Upper lobe of right lung (tissue), 1 donor: ENCODE results near the gene MYL4. TPM values are rescaled to one million over a fixed set of nuclear protein-coding genes. Genes with fewer than 3 reads are reported as not detected.

Source experiments
- ATAC-seq: fragments of 200-7000 bp; cut with Tn5 transposase; one replicate; pipeline ENCODE4 v1.9.1; 2020; ENCODE audit warnings: mild to moderate bottlenecking, moderate library complexity
- DNase-seq: peaks from one replicate; pipeline ENCODE4 v3.0.0-alpha.2; 2020
- H3K27ac ChIP-seq: fragments of 200-600 bp; one replicate; pipeline ENCODE4 v1.8.0; 2022
- H3K27me3 ChIP-seq: fragments of 200-600 bp; one replicate; pipeline ENCODE4 v1.8.0; 2022; ENCODE audit warnings: mild to moderate bottlenecking
- H3K36me3 ChIP-seq: fragments of 200-600 bp; one replicate; pipeline ENCODE4 v1.8.0; 2022
- H3K4me1 ChIP-seq: fragments of 200-600 bp; one replicate; pipeline ENCODE4 v1.8.0; 2022
- H3K4me3 ChIP-seq: fragments of 200-600 bp; one replicate; pipeline ENCODE4 v1.8.0; 2022; ENCODE audit warnings: mild to moderate bottlenecking
- H3K9me3 ChIP-seq: fragments of 200-600 bp; one replicate; pipeline ENCODE4 v1.8.0; 2022
- intact Hi-C: fragments of 100-400 bp; cut with DNase I; formaldehyde crosslinking; loops from one replicate; pipeline ENCODE4 v1.11.0; 2022
- total RNA-seq: library from RNA; stranded (reverse); fragmentation: NEBNext Ultra II Directional; extraction: Animal tissue kit (Norgen Biotek cat#: 25700); gene quantifications from one replicate; pipeline ENCODE4 v1.2.1, GENCODE V29; 2021
- TF ChIP-seq, protein P1 (sequence below): fragments of 200-600 bp; IDR thresholded peaks from one replicate; pipeline ENCODE4 v1.8.0; 2022; ENCODE audit warnings: antibody characterized with exemption
- donor health status: DM: no; HTN: yes; CAD: no; lungs with severe emphysema.

The MYL4 gene
- total RNA-seq, 1 donor from 2014 or later, result 2.2 TPM

- DNase-seq, result peak; percentile 86
- H3K36me3 ChIP-seq, result no peaks in the 10 kb centered on the region
- H3K4me3 ChIP-seq, result peak within 1 kb of the TSS; percentile 64
- peak; percentile 93 for ATAC-seq
- intact Hi-C loops, result no loop called here
- peaks cover 9% of the 10 kb centered on the region for H3K4me1 ChIP-seq
- TF ChIP-seq, protein P1, sequence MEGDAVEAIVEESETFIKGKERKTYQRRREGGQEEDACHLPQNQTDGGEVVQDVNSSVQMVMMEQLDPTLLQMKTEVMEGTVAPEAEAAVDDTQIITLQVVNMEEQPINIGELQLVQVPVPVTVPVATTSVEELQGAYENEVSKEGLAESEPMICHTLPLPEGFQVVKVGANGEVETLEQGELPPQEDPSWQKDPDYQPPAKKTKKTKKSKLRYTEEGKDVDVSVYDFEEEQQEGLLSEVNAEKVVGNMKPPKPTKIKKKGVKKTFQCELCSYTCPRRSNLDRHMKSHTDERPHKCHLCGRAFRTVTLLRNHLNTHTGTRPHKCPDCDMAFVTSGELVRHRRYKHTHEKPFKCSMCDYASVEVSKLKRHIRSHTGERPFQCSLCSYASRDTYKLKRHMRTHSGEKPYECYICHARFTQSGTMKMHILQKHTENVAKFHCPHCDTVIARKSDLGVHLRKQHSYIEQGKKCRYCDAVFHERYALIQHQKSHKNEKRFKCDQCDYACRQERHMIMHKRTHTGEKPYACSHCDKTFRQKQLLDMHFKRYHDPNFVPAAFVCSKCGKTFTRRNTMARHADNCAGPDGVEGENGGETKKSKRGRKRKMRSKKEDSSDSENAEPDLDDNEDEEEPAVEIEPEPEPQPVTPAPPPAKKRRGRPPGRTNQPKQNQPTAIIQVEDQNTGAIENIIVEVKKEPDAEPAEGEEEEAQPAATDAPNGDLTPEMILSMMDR, result peak; percentile 40
- peaks cover 12% of the 10 kb centered on the region for H3K27me3 ChIP-seq
- no peaks in the 10 kb centered on the region for H3K9me3 ChIP-seq
- no peak within 1 kb of the TSS for H3K27ac ChIP-seq
Measured at GRCh38 chr17:47253541-47254402, 44.6 kb downstream of the MYL4 start, which contains the start of gene ITGB3. Gene ITGB3, plus strand, starts transcription at chr17:47253827. Its CDS starts 35 bp downstream, at chr17:47253862.

GRCh38 chr17:47254403-47254943, 45.3 kb downstream of the MYL4 start:
- H3K27me3 ChIP-seq, result peaks cover 12% of the 10 kb centered on the region
- no peaks in the 10 kb centered on the region for H3K36me3 ChIP-seq
- TF ChIP-seq, protein P1, result no peak
- intact Hi-C loops, result no loop called here
- H3K27ac ChIP-seq, result no peak overlapping the region
- no peak for ATAC-seq
- peak overlapping the region; percentile 64 for H3K4me3 ChIP-seq
- DNase-seq, result no peak
- peaks cover 9% of the 10 kb centered on the region for H3K4me1 ChIP-seq
- H3K9me3 ChIP-seq, result no peaks in the 10 kb centered on the region

- DNase-seq (no peak), ATAC-seq (peak; percentile 10)
- no peaks in the 10 kb centered on the region for H3K36me3 ChIP-seq
- H3K4me1 ChIP-seq, result peaks cover 9% of the 10 kb centered on the region
- no peaks in the 10 kb centered on the region for H3K9me3 ChIP-seq
- no peak overlapping the region for H3K4me3 ChIP-seq
- H3K27me3 ChIP-seq, result peaks cover 12% of the 10 kb centered on the region
- TF ChIP-seq, protein P1, result no peak
- intact Hi-C loops, result no loop called here
- H3K27ac ChIP-seq, result no peak overlapping the region
Measured at GRCh38 chr17:47257651-47258339, 48.6 kb downstream of the MYL4 start.

DNA sequence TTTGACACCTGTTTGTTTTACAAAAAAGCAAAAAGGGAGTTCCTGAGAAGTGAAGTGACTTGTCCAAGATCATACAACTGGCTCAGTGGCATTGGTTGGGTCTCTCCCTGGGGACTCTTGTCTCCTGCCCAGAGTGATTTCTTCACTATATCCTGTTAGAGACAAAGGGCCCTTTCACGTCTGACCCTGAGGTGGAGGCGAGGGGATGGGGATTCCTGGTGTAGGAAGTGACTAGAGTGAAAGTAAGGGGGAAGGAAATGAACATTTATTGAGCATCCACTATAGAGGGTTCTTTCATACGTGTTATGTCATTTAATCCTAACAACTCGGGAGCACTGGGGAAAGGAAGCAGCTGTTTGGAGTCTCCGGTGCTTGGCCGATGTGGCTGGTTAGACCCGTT, 53.4 kb downstream of the MYL4 start:
- TF ChIP-seq, protein P1, result no peak
- H3K27me3 ChIP-seq, result no peaks in the 10 kb centered on the region
- H3K4me1 ChIP-seq, result no peaks in the 10 kb centered on the region
- no peaks in the 10 kb centered on the region for H3K36me3 ChIP-seq
- intact Hi-C loops, result no loop called here
- H3K27ac ChIP-seq, result no peak overlapping the region
- DNase-seq (no peak), ATAC-seq (no peak)
- H3K9me3 ChIP-seq, result no peaks in the 10 kb centered on the region
- no peak overlapping the region for H3K4me3 ChIP-seq

GRCh38 chr17:47264166-47264565, 55.0 kb downstream of the MYL4 start:
- Histone ChIP-seq H3K4me3 (no peak overlapping the region), H3K27me3 (no peaks in the 10 kb centered on the region), H3K36me3 (no peaks in the 10 kb centered on the region), H3K27ac (no peak overlapping the region), H3K4me1 (no peaks in the 10 kb centered on the region), H3K9me3 (no peaks in the 10 kb centered on the region)
- ATAC-seq (no peak), DNase-seq (no peak)
- TF ChIP-seq, protein P1, result no peak
- intact Hi-C loops, result no loop called here
